Progenitor cell of endocrine pancreas (in vitro differentiated cells): ENCODE results near the gene IHH. TPM values are rescaled to one million over a fixed set of nuclear protein-coding genes. Genes with fewer than 3 reads are reported as not detected.

ENCODE experiments used
- DNase-seq: peaks from one replicate; pipeline ENCODE4 v3.0.0; 2021; ENCODE audit warnings: low spot score; ENCODE audit not compliant: unreplicated experiment
- H3K27ac Mint-ChIP-seq: 2 replicates; pipeline ENCODE4 v1.8.0; 2021; ENCODE audit warnings: mild to moderate bottlenecking, moderate library complexity, mixed read lengths
- H3K27me3 Mint-ChIP-seq: 2 replicates; pipeline ENCODE4 v1.8.0; 2021; ENCODE audit warnings: mixed read lengths
- H3K36me3 Mint-ChIP-seq: 2 replicates; pipeline ENCODE4 v1.8.0; 2022; ENCODE audit warnings: mixed read lengths; ENCODE audit not compliant: insufficient read depth
- H3K4me1 Mint-ChIP-seq: 2 replicates; pipeline ENCODE4 v1.8.0; 2021; ENCODE audit warnings: low read depth, mixed read lengths
- H3K4me3 Mint-ChIP-seq: 2 replicates; pipeline ENCODE4 v1.8.0; 2021; ENCODE audit warnings: low read depth, mild to moderate bottlenecking, moderate library complexity, mixed read lengths
- H3K9me3 Mint-ChIP-seq: 2 replicates; pipeline ENCODE4 v1.8.0; 2021; ENCODE audit warnings: low read depth, mixed read lengths
- CTCF ChIP-seq: fragments of 200-600 bp; sonication (generic); IDR thresholded peaks from one replicate; pipeline ENCODE4 v1.5.0; 2021; ENCODE audit warnings: antibody characterized with exemption, mild to moderate bottlenecking; ENCODE audit not compliant: unreplicated experiment
- total RNA-seq: library from RNA; stranded (reverse); gene quantifications from 2 replicates; pipeline ENCODE4 v1.2.1, GENCODE V29; 2021

The IHH gene
- total RNA-seq, 1 donor from 2014 or later = 17.3 TPM

DNA sequence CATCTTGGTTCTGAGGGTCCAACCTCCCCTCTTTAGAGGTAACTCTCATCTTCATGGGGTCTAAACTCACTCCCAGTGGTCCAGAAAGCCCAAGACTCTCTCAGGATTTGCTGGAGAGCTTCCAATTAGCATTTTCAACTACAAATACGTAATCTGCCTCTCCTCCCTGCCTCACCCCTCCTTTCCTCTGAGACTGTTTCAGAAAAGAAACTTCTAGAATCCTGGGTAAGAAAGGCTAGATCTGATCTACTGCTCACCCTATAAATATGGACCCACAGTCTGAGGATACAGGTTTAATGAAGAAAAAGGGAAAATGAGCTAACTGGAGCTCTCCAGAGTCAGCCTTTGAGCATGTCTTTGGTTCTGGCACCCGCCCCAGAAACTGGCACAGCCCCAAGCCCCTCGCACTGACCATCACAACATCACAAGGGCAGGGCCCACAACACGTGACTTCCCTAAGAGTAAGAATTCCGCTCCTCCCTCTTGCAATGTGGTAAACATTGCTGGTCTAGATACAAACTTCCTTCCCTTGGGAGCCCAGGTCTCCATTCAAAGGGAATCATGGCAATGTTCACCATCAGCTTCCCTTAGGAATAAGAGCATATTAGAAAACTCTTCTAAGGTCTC lies 21.7 kb upstream of the IHH start:
- Mint-ChIP-seq H3K4me3 (no peak overlapping the region), H3K27ac (no peak overlapping the region), H3K9me3 (no peaks in the 10 kb centered on the region), H3K4me1 (peaks cover 21% of the 10 kb centered on the region), H3K36me3 (no peaks in the 10 kb centered on the region), H3K27me3 (peaks cover 63% of the 10 kb centered on the region)
- TF ChIP-seq CTCF = no peak
- DNase-seq = no peak

DNA sequence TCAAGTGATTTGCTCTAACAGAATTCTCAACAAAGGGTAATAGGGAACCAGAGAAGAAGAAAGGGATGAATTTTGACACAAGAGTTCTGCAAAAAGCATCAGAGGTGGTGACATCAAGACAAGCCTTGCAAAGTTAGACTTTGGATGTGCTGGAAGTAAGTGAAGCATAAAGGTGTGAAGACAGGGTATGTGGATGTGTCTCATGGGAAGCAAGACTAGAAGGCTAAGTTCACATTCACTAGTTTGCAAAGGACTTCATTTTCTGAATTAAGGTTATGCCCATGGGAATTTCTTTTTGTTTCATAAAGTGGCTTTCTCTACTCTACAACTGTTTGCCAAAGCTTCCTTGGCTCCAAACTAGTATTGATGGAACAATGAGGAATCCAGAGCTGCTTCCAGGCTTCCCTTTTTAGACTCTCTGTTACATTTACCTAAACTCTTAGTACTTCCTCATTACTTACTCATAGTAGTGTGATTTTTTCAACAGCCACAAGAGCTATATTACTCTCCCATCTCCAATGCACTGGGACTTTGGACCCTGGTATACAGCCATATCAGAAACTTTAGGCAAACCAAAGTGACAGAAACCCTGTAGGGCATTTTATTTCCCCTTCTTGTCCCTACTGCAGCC lies 21.1 kb upstream of the IHH start:
- TF ChIP-seq CTCF = no peak
- no peak overlapping the region for H3K4me3 Mint-ChIP-seq
- no peaks in the 10 kb centered on the region for H3K9me3 Mint-ChIP-seq
- peaks cover 61% of the 10 kb centered on the region for H3K27me3 Mint-ChIP-seq
- H3K27ac Mint-ChIP-seq = no peak overlapping the region
- H3K36me3 Mint-ChIP-seq = peaks cover 2% of the 10 kb centered on the region
- H3K4me1 Mint-ChIP-seq = peaks cover 15% of the 10 kb centered on the region
- DNase-seq = no peak

- Mint-ChIP-seq H3K9me3 (no peaks in the 10 kb centered on the region), H3K36me3 (peaks cover 2% of the 10 kb centered on the region), H3K27me3 (peaks cover 59% of the 10 kb centered on the region), H3K4me3 (no peak overlapping the region), H3K27ac (no peak overlapping the region), H3K4me1 (peaks cover 13% of the 10 kb centered on the region)
- no peak for TF ChIP-seq CTCF
- DNase-seq = no peak
These were observed 20.4 kb upstream of the IHH start for GRCh38 chr2:219081096-219081495.

DNA sequence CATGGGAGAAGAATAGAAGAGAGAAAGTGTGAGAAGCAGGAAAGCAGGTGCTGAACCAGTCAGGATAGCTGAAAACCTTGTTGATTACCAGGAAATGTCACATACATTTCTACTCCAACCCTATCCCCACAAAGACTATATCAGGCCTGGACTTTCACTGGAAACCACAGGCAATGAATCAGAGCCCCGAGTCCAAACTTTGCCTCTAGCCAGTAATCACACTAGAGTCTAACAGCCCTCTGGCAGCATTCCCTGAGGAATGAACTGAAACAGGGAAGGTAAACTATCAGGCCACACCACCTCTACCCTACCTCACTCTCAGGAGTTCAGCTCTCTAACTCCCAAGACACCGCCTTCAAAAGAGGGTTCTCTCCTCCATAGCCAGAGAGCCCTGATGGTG lies 18.7 kb upstream of the IHH start:
- peaks cover 49% of the 10 kb centered on the region for H3K27me3 Mint-ChIP-seq
- no peak for TF ChIP-seq CTCF
- no peak overlapping the region for H3K4me3 Mint-ChIP-seq
- no peak for DNase-seq
- no peak overlapping the region for H3K27ac Mint-ChIP-seq
- peaks cover 8% of the 10 kb centered on the region for H3K36me3 Mint-ChIP-seq
- H3K9me3 Mint-ChIP-seq = no peaks in the 10 kb centered on the region
- peaks cover 13% of the 10 kb centered on the region for H3K4me1 Mint-ChIP-seq

DNA sequence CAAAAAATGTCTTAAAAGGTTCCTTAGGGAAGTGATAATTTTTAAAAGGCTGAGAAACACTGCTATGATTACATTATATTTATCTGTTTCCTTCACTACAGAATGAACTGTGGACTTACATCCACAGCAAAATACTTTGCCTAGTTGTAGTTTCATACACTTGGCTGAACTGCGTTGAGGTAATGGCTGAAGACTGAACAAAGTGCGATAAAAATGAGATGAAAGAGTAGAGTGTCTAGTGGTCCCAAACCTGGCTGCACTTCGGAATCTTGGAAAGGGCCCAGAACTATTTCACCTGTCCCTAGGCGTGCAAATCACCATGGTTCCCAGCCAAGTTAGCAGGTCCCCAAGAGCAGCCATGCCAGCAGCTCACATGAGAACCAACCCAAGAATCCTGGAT lies 18.2 kb upstream of the IHH start:
- Mint-ChIP-seq H3K4me3 (no peak overlapping the region), H3K36me3 (peaks cover 8% of the 10 kb centered on the region), H3K9me3 (no peaks in the 10 kb centered on the region), H3K4me1 (peaks cover 16% of the 10 kb centered on the region), H3K27ac (no peak overlapping the region), H3K27me3 (peaks cover 49% of the 10 kb centered on the region)
- no peak for TF ChIP-seq CTCF
- DNase-seq = no peak
